SH-SY5Y (cell line): ENCODE results near the gene FCHSD2.
A peak's percentile ranks its signal among the peaks of the same experiment; 100 is the strongest.

Experiments
- GATA2 ChIP-seq: IDR thresholded peaks from 2 replicates; pipeline ENCODE4 v1.6.1; 2011; ENCODE audit warnings: mild to moderate bottlenecking, low read depth, low read length
- GATA3 ChIP-seq: IDR thresholded peaks from 2 replicates; pipeline ENCODE4 v1.6.1; 2011; ENCODE audit warnings: low read depth, mild to moderate bottlenecking, low read length, moderate library complexity

GRCh38 chr11:72968390-72968789 is 173.7 kb downstream of the FCHSD2 start:
- TF ChIP-seq GATA3 = no peak
- TF ChIP-seq GATA2 = peak; percentile 9; the same call in 1 of the 2 replicates
